ENCODE results near the gene RNASE7.
"Not testable (repeated sequence)": the region's sequence is repeated elsewhere in the genome, so short reads cannot be mapped to it uniquely, and the experiment has no call there.

RNASE7 gene

DNA sequence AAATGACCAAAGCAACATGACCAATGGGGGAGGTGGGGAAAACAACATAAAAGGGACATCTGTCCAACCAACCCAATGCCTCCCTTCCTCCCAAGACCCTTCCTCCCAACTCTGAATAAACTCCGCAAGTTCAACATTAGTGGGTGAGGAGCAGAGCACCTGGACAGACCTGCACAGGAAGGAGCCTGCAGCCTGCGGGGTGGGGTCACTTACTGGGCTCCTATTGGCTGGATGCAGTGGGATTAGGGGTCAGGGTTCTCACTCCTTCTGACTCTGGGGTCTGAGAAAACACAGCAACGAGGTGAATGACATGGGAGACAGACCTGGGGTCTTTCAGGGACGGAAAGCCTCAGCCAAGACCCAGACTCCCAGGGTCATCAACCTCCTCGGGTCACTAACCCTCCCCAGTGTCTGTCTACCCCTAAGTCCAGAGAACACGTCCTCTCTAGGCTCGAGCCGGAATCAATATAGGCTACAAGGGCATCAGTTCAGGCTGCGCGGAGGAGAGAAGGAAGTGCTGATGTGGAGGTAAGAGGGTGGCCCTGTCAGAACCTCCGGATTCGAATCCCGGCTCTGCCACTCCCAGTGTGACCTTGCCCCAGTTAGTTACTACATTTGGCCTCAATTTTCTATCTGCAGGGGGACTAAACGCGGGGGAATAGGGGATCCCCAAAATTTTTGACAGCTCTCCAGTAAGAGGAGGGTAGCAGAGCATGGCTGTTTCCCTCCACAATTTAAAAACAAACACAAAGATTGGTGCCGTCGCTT lies 18.2 kb upstream of the RNASE7 start:
- DNase-seq: no peak

DNA sequence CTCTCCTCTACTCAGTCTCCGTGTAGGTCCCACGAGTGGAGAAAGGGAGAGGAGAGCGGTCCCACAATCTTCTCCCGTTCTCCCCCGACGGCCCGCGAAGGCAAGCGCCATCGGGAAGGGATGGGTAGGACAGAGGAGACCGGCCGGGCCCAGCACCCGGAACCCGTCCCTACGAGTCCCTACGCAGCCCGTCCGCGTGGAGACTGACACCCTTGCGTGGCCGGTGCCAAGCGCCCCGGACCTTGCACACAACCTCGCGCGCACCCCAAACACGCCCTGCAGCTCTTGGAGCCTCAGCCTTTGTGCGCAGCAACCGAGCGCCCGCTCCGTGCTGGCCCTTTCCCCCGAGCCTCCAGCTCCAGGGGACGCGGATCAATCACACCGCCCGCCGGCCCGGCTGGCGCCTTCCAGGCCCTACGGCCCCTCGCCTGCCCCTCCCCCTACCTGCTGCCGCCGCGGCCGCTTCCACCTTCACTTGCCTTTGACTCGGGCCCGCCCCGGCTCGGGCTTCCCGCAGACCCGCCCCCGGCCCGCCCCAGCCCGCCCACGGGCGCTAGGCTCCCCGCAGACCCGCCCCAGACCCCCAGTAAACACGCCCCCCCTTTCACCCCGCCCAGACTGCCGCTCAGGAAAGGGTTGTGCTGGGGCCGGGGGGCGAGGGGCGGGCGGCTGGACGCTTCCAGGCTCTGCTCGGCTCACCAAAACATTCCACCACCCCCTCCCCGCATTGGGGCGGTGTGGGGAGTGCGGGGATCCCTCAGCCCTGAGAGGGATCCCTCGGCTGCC lies 17.4 kb upstream of the RNASE7 start, which contains the start of gene NDRG2:
TSS of gene NDRG2 (minus strand) at position 477 of the 786 bp plus-strand sequence. CDS start 1,746 bp downstream, outside the sequence.
- DNase-seq: peak; percentile 76

DNA sequence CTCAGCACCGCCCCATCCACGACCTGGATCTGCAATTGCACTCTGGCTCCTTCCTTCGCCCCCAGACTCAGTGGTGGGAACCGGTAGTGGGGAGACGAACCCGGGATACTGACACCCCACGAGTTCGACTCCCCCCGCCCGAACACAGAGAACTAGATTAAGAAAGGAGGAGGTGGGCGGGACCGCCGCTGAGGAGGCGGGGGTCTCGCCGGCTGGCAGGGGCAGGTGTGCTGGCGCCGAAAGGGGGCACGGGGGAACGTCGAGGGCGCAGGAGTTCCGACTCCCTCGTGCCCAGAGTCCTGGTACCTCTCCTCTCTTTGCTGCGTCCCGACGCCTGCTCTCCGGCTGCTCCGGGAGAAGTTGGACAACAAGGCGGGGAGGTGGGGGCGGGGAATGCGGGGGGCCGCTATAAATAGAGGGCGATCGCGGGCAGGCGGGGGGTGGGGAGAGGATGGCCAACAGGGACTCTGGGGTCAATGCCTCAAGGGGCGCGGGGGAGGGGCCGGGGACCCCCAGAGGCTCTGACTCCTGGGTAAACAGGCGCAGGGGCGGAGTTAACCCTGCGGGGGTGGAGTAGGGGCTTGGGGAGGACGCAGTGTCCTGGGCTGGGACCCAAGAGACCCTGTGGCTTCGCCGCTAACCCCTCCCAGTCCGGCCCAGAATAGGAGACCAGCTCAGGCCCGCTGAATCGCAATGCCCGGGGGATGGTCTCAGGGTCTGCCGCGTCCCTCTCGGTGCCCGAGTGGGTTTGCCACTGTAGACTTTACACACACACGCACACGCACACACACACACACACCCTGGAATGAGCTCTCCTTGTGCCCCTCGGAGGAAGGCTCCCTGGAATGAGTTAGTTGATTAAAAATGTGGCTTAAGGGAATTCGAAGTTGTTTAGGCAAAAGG lies 16.5 kb upstream of the RNASE7 start:
- DNase-seq: no peak

DNA sequence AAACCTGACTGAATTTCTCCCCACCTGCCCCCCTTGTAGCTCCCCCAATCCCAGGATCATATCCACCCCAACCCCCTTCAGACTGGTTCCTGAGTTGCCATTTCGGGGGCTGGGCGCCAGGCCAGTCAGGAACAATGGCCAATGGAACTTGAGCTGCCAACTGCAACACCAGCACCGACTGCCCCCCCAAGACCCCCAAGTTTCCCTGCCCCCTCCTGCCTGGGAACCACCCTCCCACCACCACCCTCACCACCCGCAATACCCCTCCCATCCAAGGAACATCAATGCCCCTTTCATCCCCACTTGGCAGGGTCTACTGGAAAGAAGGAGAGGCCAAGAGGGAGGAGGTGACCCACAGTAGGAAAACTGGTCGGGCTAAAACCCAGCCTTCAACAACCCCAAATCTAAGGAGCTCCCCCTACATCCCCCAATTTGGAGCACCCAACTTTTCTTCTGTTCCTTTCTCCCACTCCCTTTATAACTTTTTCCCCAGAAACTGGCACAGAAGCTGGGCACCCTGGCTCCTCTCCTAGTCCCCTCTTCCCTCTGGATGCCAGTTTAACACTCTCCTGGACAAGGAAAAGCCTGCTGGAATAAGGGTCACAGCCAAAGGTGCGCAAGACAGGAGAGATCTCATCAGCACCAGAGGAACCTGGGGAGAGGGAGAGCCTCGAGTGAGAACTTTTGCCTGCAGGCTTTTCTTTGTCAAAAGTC lies 15.7 kb upstream of the RNASE7 start:
- DNase-seq: no peak

DNA sequence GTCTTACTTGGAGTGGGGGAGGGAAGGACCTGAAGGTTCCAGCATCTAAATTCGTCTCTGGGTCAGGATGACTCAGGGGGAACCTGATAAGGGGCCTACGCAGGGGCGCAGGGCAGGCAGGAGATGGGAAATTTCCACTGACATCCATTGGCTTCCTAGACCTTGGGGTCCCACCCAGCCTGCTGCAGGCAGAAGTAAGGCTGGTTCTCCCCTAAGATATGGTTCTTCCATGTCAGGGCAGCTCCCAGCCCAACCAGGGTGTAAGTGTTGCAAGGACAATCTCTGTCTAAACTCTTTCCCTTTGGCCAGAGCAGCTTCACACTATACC lies 15.2 kb upstream of the RNASE7 start:
- no peak for DNase-seq

DNA sequence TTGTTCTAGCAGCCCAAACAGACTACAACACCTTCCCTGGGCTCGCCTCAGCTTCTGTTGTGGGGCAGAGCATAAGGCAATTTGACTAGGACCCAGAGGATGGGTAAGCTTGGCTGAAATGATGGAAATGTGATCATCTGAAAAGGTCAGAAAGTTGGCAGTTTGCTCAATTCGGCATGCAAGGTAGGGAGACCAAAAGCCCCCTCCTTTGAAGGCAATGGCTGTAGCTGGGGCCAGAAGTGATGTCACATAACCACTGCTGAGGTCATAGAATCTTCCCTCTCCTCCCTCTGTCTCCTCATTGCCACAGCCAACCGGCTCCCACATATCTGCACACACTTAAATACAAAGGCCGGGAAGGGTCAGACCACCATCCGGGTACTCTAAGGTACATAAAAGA lies 12.2 kb upstream of the RNASE7 start, which contains the start of gene TPPP2:
TSS of gene TPPP2 (plus strand) at position 301 of the 400 bp plus-strand sequence. CDS start 365 bp downstream, outside the sequence.
- no peak for DNase-seq

DNA sequence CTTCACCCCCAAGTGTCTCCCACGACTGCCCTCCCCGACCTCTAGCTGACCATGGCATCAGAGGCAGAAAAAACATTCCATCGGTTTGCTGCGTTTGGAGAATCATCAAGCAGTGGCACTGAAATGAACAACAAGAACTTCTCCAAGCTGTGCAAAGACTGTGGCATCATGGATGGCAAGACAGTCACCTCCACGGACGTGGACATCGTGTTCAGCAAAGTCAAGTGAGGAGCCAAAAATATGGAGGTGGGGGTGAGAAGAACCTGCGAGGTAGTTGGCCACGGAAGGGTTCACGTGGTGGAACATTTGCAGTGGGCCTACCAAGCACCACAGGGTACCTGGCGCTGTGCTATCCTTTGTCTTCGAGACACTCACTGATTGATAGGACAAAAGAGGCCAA lies 11.6 kb upstream of the RNASE7 start:
- DNase-seq: no peak

DNA sequence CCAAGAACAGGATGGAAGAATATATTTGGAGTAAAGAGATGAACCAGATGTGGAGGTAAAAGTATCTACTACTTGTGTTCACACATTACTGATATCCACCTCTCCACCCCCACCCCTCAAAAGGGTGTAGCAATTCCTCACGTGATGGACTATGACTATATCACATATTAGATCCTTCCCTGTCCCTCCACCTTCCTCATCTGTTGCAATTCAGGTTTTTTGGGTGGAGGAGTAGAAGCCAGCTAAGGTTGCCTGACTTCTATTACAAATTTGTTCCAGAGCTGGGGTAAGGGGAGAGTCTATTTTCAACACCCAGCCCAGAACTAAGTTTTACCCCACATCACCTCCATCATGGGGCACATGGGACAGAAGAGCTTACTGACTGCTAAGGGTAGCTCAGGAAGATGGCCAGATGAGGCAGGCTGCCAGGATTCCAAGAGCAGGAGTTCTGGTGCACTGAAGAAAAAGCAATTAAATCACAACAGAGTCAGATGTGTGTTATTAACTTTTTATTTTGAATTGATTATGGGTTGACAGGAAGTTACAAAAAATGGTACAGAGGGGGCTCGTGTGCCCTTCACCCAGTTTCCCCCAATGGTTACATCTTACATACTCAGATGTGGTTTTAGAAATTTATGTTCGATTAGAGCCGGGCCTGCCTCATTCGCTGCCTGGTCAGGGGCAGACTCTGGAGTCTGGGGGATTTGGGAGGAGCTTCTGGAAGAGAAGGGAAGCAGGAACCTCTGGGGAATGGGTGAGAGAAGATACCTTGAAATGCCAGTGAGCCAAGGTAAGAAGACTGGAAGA lies 9.6 kb upstream of the RNASE7 start:
- DNase-seq: no peak

DNA sequence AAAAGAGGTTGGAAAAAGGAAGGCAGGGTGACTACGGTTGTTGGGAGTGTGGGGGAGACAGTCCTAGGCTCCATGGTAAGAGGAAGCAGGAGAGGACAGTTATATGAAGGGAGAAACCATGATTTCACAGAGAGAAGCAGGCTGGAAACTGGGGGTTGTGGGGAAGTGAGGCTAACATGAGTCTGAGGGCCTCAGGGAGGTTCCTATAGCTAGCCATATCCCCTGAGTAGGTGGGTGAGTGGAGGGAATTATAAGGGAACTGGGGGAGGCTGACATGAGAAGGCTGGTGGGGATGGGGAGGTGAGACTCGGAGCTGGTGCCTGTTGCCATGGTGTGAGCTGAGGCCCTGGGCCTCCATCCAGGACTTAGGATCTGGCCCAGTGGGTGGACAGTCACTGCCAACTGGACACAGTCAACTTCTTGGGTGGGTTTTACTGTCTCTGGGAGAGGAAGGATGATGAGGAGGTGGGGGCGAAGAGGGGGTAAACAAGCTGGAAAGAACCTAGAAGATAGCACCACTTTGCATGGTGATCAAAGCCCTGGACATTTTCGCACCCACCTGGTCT lies 8.9 kb upstream of the RNASE7 start:
- no peak for DNase-seq

DNA sequence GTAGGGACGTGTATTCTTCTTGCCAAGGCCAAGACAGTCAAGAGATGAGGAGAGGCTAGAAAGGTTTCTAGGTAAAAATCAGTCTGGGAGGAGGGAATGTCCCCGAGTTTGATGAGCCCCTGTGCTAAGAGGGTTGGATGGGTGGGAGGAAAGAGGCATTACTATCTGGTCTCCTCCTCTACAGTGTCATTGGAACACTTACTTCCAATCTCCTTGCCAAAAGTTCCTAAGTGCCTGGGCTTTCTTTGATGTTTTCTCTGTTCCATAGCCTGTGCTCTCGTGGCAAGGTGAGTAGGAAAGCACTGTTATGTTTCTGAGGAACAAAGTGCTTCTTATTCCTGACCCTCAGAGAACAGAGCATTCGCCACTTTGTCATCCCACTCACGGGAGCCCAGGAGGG lies 7.5 kb upstream of the RNASE7 start, which contains the start of gene RNASE13:
TSS of gene RNASE13 (minus strand) at position 101 of the 400 bp plus-strand sequence. CDS start 519 bp downstream, outside the sequence.
- no peak for DNase-seq

DNA sequence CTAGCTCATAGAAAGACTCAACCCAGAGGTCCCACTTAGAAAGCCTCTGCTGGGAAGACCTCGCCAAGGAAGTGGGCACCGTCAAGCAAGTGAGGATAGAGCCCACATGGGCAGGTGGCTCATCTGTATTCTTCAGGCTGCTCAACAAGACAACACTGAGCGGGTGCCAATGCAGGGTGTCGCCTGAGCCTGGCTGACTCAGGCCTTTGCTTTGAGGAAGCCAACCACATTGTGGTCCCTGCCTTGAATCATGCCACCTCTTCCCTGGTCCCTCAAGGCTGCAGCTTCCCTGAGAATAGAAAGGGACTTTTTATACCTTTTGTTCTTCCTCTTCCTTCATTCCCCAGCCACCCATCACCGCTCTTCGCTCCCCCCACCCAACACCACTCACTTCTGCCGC lies 5.4 kb upstream of the RNASE7 start:
- DNase-seq: no peak

DNA sequence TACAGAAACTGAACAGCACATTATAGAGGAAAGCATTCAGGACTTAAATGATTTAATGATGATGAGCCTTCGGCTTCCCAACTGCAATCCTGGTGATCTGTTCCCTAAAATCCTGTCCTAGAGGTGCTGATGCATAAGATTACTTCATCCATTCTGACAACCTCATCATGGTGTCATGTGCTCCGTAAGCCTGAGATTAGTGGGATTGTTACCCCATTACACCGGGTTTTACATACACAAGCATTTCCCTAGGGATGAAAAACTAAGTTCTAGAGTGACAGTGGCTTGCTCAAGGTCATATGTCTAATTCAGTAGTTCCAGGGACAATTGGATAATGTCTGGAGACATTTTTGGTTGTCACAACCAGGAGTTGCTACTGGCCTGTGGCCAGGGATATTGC lies 5.0 kb upstream of the RNASE7 start:
- no peak for DNase-seq

DNA sequence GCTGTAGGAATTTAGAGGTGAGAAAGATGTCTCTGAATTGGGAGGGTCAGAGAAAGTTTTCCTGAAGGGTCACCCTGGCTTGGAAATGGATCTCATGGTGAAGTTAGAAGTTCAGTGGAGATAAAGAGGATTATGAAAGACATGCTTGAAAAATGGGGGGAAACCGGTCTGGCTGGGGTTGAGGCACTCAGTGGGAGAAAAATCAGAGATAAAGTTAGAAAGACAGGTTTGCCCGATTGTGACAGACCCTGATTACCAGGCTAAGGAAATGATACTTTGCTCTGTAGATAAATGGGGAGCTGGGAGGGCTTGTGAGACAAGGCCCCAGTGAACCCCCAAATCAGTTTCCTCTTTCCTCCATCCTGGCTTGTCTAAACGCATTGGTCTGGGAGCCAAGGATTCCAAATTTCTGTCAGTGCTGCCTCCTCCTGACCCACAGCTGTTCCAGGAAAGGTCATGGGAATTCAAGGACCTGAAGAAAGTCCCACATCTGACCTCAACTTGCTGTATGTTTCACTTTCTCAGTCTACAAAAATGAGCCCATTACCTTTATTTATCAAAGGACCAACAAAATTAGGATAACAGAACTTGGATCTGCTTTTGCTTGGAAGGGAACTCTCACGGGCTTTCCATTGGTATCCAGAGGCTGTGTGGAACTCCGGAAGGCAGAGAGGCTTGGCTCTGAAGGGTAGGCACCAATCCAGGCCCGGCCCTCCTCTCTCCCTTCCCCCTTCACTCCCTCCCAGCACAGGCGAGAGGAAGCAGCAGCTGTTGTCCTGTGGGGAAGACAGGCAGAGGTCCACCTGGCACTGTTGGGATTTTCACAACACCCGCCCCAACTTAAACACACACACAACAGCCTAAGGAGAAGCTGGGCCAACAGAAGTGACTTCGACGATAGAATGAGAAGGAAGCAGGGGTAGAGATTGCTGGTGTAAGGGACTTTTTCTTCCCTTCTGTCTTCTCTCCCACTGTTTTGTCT lies 3.4 kb upstream of the RNASE7 start:
- no peak for DNase-seq

DNA sequence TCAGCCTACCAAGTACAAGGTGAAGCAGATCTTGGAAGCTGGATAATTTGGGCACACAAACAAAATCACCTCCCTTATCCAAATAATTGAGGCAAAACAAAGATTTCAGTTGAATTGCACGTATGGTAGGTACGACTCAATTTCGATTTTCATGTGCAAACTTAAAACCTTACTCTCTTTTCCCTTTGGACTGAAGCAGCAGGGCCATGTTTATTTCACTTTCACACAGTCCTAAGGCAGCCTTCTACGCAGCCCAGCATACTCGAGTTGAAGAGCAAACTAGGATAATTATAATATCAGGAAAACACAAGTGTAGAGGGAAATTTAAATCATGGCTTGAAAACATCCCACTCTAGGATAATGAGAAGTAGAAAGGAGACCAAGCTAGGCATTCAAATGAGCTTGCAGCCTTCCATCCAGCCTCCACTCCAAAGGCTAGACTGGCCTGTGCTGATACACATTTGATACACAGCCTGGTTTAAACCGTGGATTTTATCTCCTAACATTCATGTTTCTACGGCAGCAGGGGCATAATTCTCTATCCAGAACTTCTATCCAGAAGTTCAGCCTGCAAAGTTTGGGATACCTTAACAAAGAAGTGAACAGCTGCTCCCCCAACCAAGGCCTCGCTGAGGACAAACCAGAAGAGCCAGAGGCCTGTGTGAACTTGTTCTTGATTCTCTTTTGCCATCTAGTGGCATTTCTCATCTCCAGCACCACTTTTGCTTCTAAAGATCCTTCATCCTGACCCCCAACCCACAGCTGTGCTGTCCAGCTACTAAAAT lies 2.4 kb upstream of the RNASE7 start:
- DNase-seq: no peak

DNA sequence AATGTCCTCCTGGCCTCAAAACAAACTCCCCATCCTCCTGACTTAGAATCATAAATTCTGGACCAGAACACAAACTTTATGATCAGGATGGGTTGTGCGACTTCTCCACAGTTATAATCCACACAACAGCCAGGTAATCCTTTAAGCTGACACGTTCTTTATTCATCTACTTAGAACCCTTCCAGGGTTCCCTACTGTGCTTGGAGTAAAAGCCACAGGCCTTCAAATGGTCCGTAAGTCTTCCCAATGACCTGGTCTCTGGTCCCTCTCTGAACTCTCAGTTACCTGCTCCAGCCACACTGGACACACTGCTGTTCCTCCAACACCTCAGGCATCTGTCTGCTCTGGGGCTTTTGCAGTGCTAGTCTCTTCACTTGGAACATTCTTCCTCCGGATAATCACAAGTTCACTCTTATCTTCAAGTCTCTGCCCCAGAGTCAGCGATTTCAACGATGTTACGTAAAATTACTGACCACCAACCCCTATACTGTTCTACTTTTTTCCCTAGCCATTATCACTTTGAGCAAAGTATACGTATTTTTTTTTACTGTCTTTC lies 1.7 kb upstream of the RNASE7 start:
- DNase-seq: no peak

DNA sequence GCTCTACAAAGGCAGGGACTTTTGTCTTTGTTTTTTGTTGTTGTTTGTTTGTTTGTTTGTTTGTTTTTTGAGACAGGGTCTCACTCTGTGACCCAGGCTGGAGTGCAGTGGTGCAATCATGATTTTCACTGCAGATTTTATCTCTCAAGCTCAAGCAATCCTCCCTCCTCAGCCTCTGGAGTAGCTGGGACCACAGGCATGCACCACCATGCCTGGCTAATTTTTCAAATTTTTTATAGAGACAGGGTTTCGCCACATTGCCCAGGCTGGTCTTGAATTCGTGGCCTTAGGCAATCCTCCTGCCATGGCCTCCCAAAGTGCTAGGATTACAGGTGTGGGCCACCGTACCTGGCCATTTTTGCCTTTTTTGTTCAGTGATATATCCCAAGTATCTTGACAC lies 1.2 kb upstream of the RNASE7 start:
- not testable (repeated sequence) for DNase-seq

DNA sequence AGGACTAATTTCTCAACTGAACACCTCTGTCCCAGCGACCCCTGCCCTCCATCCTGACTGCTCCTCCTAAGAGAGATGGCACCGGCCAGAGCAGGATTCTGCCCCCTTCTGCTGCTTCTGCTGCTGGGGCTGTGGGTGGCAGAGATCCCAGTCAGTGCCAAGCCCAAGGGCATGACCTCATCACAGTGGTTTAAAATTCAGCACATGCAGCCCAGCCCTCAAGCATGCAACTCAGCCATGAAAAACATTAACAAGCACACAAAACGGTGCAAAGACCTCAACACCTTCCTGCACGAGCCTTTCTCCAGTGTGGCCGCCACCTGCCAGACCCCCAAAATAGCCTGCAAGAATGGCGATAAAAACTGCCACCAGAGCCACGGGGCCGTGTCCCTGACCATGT lies 756 bp downstream of the RNASE7 start:
- no peak for DNase-seq

DNA sequence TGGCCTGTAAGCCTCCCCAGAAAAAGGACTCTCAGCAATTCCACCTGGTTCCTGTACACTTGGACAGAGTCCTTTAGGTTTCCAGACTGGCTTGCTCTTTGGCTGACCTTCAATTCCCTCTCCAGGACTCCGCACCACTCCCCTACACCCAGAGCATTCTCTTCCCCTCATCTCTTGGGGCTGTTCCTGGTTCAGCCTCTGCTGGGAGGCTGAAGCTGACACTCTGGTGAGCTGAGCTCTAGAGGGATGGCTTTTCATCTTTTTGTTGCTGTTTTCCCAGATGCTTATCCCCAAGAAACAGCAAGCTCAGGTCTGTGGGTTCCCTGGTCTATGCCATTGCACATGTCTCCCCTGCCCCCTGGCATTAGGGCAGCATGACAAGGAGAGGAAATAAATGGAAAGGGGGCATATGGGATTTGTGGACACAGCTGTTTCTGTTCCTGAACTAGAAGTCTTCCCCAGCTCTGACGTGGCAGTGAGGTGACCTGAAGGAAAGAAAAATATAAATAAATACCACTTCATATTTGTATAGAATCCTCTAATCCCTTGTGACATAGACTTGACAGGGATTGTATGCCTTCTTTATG lies 1.3 kb downstream of the RNASE7 start:
- no peak for DNase-seq
